ENCODE measurements around the gene MACROD2. TPM values are rescaled to one million over a fixed set of nuclear protein-coding genes. Genes with fewer than 3 reads are reported as not detected.

Gene MACROD2
- polyA plus RNA-seq, 1 donor (not counting 4 experiments of a cell fraction or from before 2014, with no cell fraction given): 0.71 TPM

- TF ChIP-seq CTCF (optimal IDR thresholded peaks at IDR 0.05 in 1 of 3, IDR thresholded peaks at IDR 0.05 in 1 of 3, conservative IDR thresholded peaks at IDR 0.05 in 1 of 3; ENCODE audit: extremely low read depth in 1 of 3, insufficient read depth in 2 of 3, low read length in 3 of 3) (no peak), EZH2 (IDR thresholded peaks at IDR 0.05; ENCODE audit: low read length) (no peak)
- Histone ChIP-seq H3K4me3 (ENCODE audit: control insufficient read depth in 2 of 3, extremely low read depth in 1 of 3, insufficient read depth in 2 of 3, low read depth in 1 of 3, low read length in 3 of 3) (no peak overlapping the region), H3K27ac (ENCODE audit: control insufficient read depth, insufficient read depth, low read length) (no peak overlapping the region), H3K27me3 (ENCODE audit: control insufficient read depth, extremely low read depth, insufficient read depth, low read length) (no peaks in the 10 kb centered on the region), H2AFZ (ENCODE audit: control insufficient read depth, low read length) (no peak overlapping the region), H3K4me2 (ENCODE audit: control insufficient read depth, extremely low read depth, insufficient read depth, low read depth, low read length) (no peak overlapping the region), H4K20me1 (ENCODE audit: control insufficient read depth, extremely low read depth, insufficient read depth, low read length) (no peaks in the 10 kb centered on the region), H3K9me3 (ENCODE audit: control insufficient read depth, low read depth, low read length) (no peaks in the 10 kb centered on the region), H3K79me2 (ENCODE audit: control insufficient read depth, insufficient read depth, low read length) (no peaks in the 10 kb centered on the region), H3K9ac (ENCODE audit: control insufficient read depth, extremely low read depth, insufficient read depth, low read length) (no peak overlapping the region), H3K36me3 (ENCODE audit: control insufficient read depth in 2 of 2, extremely low read depth in 1 of 2, insufficient read depth in 2 of 2, low read length in 2 of 2) (no peaks in the 10 kb centered on the region), H3K9me1 (ENCODE audit: control insufficient read depth, extremely low read depth, insufficient read depth, low read length) (no peaks in the 10 kb centered on the region), H3K4me1 (ENCODE audit: control insufficient read depth, extremely low read depth, insufficient read depth, low read length) (no peaks in the 10 kb centered on the region)
- FAIRE-seq (no peak), DNase-seq (ENCODE audit: low read depth, low spot score) (no peak)
- dilution Hi-C loops (cut with MboI; ENCODE audit: extremely low pct_ligation_motif_present, low sequenced_read_pairs): no loop called here
These were observed 2010.7 kb downstream of the MACROD2 start for GRCh38 chr20:16005915-16006493.

DNA sequence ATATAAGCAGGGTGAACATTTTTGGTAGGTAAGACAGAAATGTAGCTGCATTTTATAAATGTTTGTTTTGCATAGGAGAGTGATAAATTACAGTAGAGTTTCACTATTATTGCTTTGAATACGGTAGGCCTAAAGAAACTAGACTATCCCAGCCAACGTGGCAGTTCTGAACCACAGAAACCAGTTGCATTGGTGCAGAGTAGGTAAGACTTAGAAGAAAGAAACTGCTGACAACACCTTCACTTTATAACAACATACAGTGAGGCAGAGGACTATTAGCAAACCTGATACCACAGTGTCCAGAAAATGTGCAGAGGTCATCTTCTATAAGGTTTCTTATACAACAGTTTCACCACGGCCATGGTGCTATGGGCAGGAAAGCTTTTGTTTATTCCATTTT lies 2011.8 kb downstream of the MACROD2 start:
- H3K27me3 ChIP-seq (ENCODE audit: control insufficient read depth, extremely low read depth, insufficient read depth, low read length): no peaks in the 10 kb centered on the region
- DNase-seq (ENCODE audit: low read depth, low spot score) (no peak), FAIRE-seq (no peak)
- H3K9me1 ChIP-seq (ENCODE audit: control insufficient read depth, extremely low read depth, insufficient read depth, low read length): no peaks in the 10 kb centered on the region
- H2AFZ ChIP-seq (ENCODE audit: control insufficient read depth, low read length): no peak overlapping the region
- H3K79me2 ChIP-seq (ENCODE audit: control insufficient read depth, insufficient read depth, low read length): no peaks in the 10 kb centered on the region
- no peak overlapping the region for H3K9ac ChIP-seq (ENCODE audit: control insufficient read depth, extremely low read depth, insufficient read depth, low read length)
- dilution Hi-C loops (cut with MboI; ENCODE audit: extremely low pct_ligation_motif_present, low sequenced_read_pairs): no loop called here
- H3K4me3 ChIP-seq (ENCODE audit: control insufficient read depth in 2 of 3, extremely low read depth in 1 of 3, insufficient read depth in 2 of 3, low read depth in 1 of 3, low read length in 3 of 3): no peak overlapping the region
- no peak for TF ChIP-seq CTCF (optimal IDR thresholded peaks at IDR 0.05 in 1 of 3, IDR thresholded peaks at IDR 0.05 in 1 of 3, conservative IDR thresholded peaks at IDR 0.05 in 1 of 3; ENCODE audit: extremely low read depth in 1 of 3, insufficient read depth in 2 of 3, low read length in 3 of 3)
- no peak for TF ChIP-seq EZH2 (IDR thresholded peaks at IDR 0.05; ENCODE audit: low read length)
- no peaks in the 10 kb centered on the region for H3K9me3 ChIP-seq (ENCODE audit: control insufficient read depth, low read depth, low read length)
- H3K36me3 ChIP-seq (ENCODE audit: control insufficient read depth in 2 of 2, extremely low read depth in 1 of 2, insufficient read depth in 2 of 2, low read length in 2 of 2): no peaks in the 10 kb centered on the region
- H3K4me2 ChIP-seq (ENCODE audit: control insufficient read depth, extremely low read depth, insufficient read depth, low read depth, low read length): no peak overlapping the region
- no peaks in the 10 kb centered on the region for H3K4me1 ChIP-seq (ENCODE audit: control insufficient read depth, extremely low read depth, insufficient read depth, low read length)
- H4K20me1 ChIP-seq (ENCODE audit: control insufficient read depth, extremely low read depth, insufficient read depth, low read length): no peaks in the 10 kb centered on the region
- no peak overlapping the region for H3K27ac ChIP-seq (ENCODE audit: control insufficient read depth, insufficient read depth, low read length)
